Measurements from ENCODE around the gene TTLL7.

DNA sequence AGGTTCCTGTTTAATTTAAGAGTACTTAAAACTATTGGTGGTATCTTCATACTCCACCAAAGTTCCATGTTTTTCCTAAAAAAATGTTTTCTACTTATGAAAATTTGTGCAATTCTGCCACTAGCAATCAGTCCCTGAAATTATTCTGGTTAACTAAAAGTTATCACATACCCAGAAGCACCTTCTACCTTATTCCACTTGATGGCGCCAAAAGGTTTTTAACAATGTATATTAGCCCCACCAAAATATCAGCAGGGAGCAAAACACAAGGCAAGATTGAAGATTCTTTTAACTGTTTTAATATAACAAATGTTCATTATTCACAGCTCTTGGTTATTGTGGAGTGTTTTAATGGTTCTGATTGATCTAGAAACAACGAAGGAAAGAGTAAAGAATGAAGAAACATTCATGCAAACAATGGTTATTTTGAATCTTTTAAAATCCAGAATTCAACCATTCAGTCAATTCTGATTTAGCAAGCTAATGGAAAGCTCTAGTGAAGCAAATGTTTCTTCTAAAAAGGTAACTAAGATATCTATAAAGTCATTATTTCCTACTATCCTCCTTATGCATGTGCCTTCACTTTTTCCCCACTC is 67.2 kb downstream of the TTLL7 start:
- TF ChIP-seq, protein P1, sequence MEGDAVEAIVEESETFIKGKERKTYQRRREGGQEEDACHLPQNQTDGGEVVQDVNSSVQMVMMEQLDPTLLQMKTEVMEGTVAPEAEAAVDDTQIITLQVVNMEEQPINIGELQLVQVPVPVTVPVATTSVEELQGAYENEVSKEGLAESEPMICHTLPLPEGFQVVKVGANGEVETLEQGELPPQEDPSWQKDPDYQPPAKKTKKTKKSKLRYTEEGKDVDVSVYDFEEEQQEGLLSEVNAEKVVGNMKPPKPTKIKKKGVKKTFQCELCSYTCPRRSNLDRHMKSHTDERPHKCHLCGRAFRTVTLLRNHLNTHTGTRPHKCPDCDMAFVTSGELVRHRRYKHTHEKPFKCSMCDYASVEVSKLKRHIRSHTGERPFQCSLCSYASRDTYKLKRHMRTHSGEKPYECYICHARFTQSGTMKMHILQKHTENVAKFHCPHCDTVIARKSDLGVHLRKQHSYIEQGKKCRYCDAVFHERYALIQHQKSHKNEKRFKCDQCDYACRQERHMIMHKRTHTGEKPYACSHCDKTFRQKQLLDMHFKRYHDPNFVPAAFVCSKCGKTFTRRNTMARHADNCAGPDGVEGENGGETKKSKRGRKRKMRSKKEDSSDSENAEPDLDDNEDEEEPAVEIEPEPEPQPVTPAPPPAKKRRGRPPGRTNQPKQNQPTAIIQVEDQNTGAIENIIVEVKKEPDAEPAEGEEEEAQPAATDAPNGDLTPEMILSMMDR (IDR thresholded peaks at IDR 0.05): peak; percentile 70 to 78 (median 74)
- no peak for TF ChIP-seq POLR2A (IDR thresholded peaks at IDR 0.05)
